ENCODE data around the gene SMARCA5.

Gene SMARCA5

GRCh38 chr4:143531788-143532491, 18.4 kb downstream of the SMARCA5 start:
- DNase-seq (ENCODE audit: low spot score): no peak

GRCh38 chr4:143538979-143539669, 25.6 kb downstream of the SMARCA5 start:
- DNase-seq (ENCODE audit: low spot score): no peak

GRCh38 chr4:143539670-143540023, 26.1 kb downstream of the SMARCA5 start:
- DNase-seq (ENCODE audit: low spot score): no peak

- no peak for DNase-seq (ENCODE audit: low spot score)
Observed at GRCh38 chr4:143549928-143550327, 36.4 kb downstream of the SMARCA5 start.

GRCh38 chr4:143554728-143555597, 41.5 kb downstream of the SMARCA5 start:
- DNase-seq (ENCODE audit: low spot score): no peak

- DNase-seq (ENCODE audit: low spot score): no peak
Observed at GRCh38 chr4:143555676-143556075, 42.2 kb downstream of the SMARCA5 start.

- DNase-seq (ENCODE audit: low spot score): no peak
Observed at GRCh38 chr4:143558286-143558685, 44.8 kb downstream of the SMARCA5 start.

- peak; percentile 73 for DNase-seq (ENCODE audit: low spot score)
Observed at GRCh38 chr4:143558823-143559756, 45.6 kb downstream of the SMARCA5 start.

- DNase-seq (ENCODE audit: low spot score): no peak
Observed at GRCh38 chr4:143559757-143560147, 46.2 kb downstream of the SMARCA5 start.

GRCh38 chr4:143564472-143564871, 51.0 kb downstream of the SMARCA5 start:
- DNase-seq (ENCODE audit: low spot score): no peak

GRCh38 chr4:143575331-143575730, 61.8 kb downstream of the SMARCA5 start:
- DNase-seq (ENCODE audit: low spot score): no peak

GRCh38 chr4:143581331-143581946, 67.9 kb downstream of the SMARCA5 start:
- peak; percentile 54 for DNase-seq (ENCODE audit: low spot score)

- DNase-seq (ENCODE audit: low spot score): no peak
Observed at GRCh38 chr4:143585548-143585947, 72.0 kb downstream of the SMARCA5 start.

- DNase-seq (ENCODE audit: low spot score): no peak
Observed at GRCh38 chr4:143586080-143586479, 72.6 kb downstream of the SMARCA5 start.

- no peak for DNase-seq (ENCODE audit: low spot score)
Observed at GRCh38 chr4:143587703-143588102, 74.2 kb downstream of the SMARCA5 start.

- no peak for DNase-seq (ENCODE audit: low spot score)
Observed at GRCh38 chr4:143597276-143597675, 83.8 kb downstream of the SMARCA5 start.

- no peak for DNase-seq (ENCODE audit: low spot score)
Observed at GRCh38 chr4:143598816-143599215, 85.3 kb downstream of the SMARCA5 start.

- no peak for DNase-seq (ENCODE audit: low spot score)
Observed at GRCh38 chr4:143599827-143600226, 86.3 kb downstream of the SMARCA5 start.

- no peak for DNase-seq (ENCODE audit: low spot score)
Observed at GRCh38 chr4:143606480-143606879, 93.0 kb downstream of the SMARCA5 start.

Measured in ecto neural progenitor cell (in vitro differentiated cells).